HG03565 (cell line): ENCODE data around the gene NOC4L.

Experiments
- ATAC-seq: cut with Tn5 transposase; IDR thresholded peaks from one replicate; pipeline ENCODE4 v1.9.1; 2021; ENCODE audit warnings: mild to moderate bottlenecking, moderate library complexity; ENCODE audit not compliant: unreplicated experiment

The NOC4L gene

DNA sequence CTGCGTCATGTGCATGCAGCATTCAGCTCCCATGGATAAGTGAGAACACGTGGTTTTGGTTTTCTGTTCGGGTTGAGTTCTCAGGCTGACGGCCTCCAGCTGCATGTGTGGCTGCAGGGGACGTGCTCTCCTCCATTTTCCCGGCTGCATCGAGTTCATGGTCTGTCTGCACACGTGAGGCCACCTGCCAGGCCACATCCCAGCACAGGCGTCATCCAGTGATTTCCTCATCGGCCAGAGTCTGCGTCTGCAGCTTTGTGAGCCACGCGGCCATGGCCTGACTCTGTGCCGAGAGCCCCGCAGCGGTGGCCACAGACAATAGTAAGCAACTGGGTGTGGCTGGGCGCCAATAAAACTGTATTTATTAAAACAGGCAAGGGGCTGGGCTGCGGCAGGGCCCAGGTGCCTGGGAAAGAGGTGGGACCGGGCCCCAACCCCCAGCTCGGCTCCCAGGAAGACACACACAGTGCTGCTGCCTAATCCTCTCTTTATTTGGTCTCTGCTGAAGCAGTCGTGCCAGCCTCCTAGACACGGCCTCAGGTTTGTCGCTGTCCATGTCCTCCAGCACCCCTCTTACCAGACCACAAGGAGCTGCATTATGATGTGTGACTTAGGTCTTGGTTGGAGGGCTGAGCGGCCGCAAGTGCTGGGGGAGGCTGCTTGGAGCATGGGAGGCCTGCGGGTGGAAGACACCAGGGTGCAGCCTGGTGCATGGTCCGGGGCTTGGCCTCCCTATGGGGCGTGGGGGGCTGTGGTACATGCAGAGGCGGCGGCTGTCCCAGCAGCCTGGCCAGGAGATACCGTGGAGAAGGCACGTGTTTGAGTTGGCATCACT lies 52.0 kb downstream of the NOC4L start:
- ATAC-seq = no peak

- ATAC-seq = no peak
Observed at GRCh38 chr12:132196873-132197390, 52.7 kb downstream of the NOC4L start.

GRCh38 chr12:132197581-132198354 lies 53.5 kb downstream of the NOC4L start:
- no peak for ATAC-seq

- no peak for ATAC-seq
Observed at GRCh38 chr12:132199101-132199500, 54.8 kb downstream of the NOC4L start.

- no peak for ATAC-seq
Observed at GRCh38 chr12:132199526-132200319, 55.5 kb downstream of the NOC4L start.

DNA sequence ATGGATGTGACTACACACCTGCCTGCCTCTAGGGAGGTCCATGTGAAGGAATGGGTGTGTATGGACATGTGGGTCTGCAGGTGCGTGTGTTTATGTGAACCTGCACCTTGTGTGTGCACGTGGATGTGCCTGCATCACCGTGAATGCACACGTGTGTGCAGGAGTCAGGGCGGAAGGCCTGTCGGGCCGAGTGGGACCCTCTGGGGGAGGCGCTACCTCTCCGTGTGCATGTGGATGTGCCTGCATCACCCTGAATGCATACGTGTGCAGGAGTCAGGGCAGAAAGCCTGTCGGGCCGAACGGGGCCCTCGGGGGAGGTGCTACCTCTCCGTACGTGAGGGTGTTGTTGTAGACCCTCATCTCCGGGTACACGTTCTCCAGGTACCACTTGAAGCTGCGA lies 56.5 kb downstream of the NOC4L start:
- ATAC-seq = no peak

DNA sequence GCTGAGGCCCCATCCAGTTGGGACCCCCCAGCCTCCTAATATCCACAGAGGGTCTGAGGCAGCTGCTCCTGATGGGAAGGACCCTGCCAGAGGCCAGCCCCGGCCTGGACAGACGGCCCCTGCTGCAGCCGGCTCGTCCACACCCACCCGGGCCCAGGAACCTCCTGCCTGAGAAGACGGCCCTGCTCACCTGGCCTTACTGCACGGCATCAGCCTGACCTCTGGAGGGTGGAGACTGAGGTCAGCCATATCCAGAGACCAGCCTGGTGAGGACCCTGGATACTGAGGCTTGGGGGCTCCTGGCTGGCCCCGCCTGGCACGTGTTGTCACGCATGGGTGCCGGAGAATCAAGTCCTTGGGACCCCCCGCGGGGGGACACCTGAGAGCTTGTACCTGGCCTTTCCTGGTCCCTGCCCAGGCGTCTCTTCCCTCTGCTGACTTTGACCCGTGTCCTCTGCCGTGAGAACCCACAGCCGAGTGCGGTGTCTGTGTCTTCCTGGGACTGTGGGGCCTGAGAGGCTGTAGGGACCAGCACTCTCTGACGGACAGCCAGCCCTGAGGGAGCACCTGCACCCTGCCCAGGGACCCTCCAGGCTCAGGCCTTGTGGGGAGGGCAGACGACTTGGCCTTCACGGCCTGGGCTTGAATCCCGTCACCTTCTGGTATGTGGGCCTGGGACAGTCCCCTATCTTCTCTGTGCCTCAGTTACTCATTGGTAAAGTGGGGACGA lies 57.3 kb downstream of the NOC4L start:
- no peak for ATAC-seq
